Measurements from ENCODE around the gene GRM3.
"Not testable (repeated sequence)": the region's sequence is repeated elsewhere in the genome, so short reads cannot be mapped to it uniquely, and the experiment has no call there.

GRM3 gene

DNA sequence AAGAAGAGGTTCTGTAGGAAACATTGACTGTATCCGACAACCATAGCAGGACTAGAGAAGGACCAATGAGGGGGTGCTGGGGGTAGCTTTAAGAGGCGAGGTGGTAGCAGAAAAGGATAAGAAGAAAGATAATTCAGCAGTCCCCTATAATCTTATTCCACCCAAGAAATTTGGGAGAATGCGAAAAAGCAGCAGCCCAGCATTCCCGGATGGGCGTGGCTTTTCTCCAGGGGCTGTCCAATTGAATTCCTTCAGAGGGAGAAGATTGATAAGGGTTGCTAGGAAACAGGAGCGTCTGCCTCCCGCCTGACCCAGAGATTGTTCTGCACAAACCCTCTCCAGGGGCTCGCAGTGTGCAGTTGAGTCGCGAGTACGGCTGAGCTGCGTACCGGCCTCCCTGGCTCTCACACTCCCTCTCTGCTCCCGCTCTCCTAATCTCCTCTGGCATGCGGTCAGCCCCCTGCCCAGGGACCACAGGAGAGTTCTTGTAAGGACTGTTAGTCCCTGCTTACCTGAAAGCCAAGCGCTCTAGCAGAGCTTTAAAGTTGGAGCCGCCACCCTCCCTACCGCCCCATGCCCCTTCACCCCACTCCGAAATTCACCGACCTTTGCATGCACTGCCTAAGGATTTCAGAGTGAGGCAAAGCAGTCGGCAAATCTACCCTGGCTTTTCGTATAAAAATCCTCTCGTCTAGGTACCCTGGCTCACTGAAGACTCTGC lies at the start of gene GRM3:
TSS of gene GRM3 (plus strand) at position 349 of the 721 bp plus-strand sequence. CDS start 121,237 bp downstream, outside the sequence.
- DNase-seq, result no peak

DNA sequence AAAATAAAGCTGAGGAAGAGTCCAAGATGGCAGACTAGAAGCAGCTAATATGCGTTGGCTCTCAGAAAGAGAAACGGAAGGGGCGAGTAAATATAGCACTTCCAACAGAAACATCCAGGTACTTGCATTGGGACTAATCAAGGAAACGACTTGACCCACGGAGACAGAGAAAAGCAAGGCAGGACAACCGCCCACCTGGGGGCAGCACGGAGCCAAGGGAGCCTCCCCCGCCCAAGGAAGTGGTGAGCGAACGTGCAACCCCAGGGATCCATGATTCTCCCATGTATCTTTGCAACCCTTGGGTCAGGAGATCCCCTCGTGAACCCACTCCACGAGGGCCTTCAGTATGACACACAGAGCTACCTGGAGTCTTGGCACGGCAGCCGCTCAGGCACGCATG lies 45.4 kb upstream of the GRM3 start:
- DNase-seq, result no peak

DNA sequence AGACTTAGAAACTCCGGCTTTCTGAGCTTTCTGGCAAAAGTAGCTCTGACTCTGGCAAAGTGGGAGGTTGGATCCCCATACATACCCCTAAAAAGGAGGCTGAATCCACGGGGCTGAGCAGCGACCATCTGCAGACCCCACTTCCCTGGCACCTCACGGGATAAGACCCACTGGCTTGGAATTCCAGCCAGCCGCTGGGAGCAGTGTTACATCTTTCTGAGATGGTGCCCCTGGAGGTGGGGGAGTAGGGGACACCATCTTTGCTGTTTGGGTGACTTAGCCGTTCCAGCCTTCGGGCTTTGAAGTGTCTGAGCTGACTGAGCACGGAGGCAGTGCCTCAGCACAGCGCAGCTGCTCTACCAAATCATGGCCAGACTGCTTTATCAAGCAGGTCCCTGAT lies 45.0 kb upstream of the GRM3 start:
- no peak for DNase-seq

DNA sequence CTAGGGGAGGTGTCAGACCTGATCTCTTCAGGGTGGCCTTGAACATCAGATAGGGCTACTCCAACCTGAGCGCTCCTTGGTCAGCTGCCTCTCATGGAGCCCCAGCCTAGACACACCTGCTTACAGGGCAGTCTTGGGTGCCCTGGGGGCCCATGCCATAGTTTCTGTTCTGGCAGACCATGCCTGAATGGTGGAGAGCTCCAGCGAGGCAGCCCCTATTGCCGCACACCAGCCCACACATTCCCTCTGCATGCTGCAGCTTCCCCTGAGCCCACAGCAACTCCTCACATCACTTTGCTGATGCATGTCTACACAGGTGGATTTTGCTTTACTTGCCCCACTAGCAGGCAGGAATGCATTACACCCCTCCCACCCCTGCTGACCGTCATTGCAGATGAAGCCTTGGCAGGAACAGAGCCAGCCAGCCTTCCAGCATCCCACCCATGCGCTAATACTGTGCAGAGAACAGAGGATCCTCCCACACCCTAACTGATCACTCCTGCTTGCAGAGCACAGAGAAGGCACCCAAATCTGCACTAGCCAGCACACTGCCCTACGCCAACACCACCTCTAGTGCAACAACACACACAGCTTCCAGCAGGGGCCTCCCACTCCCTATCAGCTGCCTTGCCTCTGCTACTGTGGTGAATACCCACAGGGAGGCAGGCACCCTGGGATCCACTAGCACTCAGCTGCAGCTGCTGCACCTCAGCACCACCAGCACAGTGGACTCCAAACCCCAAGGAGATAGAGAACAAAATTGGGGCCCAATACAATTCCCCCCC lies 43.0 kb upstream of the GRM3 start:
- no peak for DNase-seq

DNA sequence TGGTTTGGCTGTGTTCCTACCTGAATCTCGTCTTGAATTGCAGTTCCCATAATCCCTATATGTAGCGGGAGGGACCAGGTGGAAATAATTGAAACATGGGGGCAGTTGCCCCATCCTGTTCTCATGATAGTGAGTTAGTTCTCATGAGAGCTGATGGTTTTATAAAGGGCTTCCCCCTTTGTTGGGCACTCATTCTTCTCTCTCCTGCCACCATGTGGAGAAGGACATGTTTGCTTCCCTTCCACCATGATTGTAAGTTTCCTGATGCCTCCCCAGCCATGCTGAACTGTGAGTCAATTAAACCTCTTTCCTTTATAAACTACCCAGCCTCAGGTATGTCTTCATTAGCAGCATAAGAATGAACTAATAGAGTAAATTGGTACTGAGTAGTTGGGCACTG lies 28.0 kb upstream of the GRM3 start:
- DNase-seq, result not testable (repeated sequence)

DNA sequence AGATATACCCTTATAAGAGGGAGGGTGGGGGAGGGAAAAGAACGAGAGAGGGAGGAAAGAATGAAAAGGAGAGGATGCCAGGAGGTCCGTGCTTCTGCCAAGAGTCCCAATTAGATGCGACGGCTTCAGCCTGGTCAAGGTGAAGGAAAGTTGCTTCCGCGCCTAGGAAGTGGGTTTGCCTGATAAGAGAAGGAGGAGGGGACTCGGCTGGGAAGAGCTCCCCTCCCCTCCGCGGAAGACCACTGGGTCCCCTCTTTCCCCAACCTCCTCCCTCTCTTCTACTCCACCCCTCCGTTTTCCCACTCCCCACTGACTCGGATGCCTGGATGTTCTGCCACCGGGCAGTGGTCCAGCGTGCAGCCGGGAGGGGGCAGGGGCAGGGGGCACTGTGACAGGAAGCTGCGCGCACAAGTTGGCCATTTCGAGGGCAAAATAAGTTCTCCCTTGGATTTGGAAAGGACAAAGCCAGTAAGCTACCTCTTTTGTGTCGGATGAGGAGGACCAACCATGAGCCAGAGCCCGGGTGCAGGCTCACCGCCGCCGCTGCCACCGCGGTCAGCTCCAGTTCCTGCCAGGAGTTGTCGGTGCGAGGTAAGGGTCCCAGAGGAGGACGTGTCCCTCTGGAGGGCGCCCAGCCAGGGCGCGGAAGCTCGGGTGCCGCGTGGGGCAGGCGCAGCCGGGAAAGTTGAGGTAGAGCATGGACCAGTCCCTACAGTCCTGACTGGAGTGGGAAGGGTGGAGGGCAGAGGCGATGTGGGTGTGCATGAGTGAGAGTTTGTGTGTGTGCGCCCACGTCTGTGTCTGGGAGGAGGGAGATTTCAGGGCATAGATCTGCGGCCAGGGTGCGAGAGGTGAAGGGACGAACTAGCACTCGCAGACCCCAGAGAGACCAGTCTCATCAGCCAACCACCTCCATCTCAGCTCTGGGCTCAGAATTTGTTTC lies 844 bp downstream of the GRM3 start:
- DNase-seq, result no peak

DNA sequence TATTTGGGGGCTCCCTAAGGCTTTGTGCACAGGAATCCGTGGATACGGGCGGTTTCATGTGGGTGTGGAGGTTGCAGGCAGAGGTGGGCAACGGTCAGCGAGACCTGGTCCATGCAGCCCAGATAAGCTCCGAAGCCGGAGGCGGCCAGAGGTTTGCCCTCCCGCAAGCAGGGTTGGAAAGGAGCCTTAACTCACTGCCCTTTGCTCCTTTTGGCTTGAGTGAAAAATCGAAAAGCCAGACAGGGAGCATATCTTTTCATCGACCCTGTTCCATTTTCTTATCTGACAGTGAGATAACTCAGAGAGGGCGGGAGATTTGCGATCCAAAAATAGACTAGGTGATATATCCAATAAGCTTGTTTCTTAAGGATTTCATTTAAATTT lies 1.5 kb downstream of the GRM3 start:
- no peak for DNase-seq

DNA sequence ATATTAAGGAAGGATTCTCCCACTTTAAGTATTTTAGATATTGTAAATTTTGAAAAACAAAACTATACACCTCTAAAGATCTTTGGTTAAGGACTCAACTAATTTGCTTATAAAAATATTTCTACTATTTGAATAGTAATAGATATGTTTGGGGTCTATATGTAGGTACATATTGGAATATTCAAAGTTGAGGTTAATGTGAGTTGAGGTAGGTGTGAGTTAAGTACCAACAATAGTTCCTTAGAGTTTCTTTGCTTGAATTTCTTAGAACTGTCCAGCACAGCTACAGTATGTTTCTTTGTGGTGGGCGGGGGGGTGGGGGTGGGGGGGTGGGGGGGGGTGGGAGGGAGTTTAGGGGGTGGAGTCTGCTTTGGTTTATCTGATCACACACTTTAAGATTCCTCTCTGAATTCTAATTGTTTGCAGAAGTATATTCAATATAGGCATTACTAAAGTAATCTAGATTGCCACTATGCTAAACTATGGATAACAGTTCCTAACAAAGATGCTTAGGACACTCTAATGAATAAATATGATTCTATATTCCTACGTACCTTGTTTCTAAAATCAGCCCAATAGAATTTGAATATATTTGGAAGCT lies 2.1 kb downstream of the GRM3 start:
- DNase-seq, result no peak

DNA sequence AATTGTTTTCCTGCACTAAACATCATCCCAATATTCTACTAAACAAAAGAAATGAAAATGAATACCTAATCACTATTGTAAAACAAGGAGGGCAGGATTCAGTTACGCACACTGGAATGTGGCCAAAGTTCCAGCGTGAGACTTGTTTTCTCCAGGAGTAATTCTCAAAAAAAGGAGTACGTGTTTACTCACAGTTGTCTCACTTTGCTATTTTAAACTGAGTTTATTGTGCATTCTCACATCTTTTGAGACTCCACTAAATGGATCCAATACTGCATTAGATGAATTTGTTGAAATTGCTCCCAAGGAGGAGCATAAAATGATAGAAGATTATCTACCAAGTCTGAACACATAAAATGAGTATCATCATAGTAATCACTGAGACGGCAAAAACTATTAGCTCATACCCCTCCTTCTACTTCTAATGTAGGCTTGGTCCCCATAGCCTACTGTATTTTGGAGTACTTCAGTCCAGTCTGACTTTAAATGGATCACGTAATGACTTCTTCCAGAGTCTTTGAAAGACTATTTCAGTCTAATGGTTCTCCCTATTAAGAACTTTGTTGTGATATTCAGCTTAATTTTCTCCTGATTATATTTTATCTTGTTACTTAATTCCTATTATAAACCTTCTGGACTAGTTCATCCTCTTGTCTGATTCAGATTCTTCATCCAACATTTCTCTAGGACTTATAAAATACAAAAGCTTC lies 3.8 kb downstream of the GRM3 start:
- DNase-seq, result no peak

DNA sequence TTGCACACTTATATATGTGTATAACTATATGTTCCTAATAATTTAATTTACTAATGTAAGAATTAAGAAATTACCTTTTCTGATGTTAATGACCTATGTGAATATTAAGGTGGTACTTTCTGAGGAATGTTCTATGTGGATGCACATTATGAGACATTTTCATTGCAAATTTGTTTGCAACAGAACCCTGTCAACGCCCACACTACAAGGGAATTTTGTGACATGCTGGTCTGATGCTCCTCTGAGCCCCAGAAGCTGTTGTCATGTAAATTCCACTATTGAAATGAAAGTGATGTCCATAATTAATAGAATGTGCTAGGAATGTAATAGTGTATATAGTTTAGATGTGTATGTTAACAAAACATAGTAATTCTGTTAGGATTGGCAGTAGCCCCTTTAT lies 4.5 kb downstream of the GRM3 start:
- DNase-seq, result no peak

DNA sequence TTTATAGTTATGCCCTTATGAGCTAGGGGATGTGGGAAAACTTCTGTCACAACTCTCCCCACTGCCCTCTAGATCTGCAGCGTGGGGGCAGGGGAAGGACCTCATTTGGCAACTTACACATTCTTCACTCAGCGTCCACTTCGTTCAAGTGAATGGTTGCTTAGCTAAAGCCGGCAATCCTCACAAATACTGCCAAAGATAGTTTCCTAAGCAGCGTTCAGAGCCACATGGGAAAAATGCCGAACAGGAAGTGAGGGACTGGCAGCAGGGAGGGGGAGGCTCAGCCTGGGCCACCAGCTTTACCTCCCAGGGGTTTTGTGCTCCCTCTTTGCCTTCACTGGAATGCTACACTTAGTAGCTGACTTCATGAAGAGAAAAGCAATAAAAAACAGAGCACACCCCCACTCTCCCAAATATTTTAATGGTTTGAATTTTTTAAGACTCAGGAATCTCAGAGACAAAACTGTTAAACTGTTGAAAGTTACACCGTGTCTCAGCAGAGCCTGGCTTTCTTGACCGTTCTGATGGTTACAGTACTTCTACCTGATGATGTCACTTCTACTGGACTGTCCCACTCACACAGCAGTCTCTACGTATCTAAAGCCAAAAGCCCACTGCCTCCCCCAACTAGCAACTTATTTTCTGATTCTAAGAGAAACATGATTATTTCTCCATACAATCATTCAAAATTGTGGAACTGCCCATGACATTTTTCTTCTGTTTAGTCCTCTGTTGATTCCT lies 10.4 kb downstream of the GRM3 start:
- DNase-seq, result no peak

DNA sequence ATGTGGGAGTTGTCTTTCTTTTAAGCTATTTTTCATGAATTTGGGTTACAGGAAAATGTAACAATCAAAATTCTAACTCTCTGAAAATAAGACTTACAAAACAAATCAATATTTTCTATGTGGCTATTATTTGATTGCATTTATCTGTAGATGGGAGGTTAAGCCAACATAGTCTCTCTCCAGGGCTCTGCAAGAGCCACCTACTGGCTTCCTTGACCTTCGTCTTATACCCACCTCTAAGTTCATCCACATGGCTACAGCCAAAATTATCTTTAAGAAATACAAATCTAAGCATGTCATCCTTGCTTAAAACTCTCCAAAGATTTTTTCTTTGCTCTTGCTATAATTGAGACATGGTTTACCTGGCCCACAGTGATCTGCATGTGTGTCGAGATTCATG lies 14.2 kb downstream of the GRM3 start:
- no peak for DNase-seq

DNA sequence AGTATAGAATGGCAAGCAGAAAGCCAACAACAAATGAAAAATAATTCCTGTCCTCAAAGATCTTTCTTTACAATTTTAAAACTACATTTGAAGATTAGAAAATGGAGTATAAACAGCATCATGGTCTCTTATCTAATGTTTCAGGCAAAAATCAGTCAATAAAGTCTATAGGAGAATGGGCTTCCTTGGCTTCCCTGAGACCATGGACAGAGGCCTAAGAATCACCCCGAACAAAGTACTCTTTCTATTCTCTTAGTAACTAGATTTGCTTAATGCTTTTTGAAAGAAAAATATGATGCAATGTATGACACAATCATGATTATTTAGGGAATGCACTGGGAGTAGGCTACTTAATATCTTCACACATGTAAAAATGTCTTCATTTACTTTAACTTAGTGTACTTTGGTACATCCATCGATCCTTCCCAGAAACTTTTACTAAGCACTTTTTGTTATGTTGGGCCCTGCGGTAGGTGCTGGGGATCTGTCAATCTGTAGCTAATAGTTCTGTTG lies 17.3 kb downstream of the GRM3 start:
- no peak for DNase-seq

DNA sequence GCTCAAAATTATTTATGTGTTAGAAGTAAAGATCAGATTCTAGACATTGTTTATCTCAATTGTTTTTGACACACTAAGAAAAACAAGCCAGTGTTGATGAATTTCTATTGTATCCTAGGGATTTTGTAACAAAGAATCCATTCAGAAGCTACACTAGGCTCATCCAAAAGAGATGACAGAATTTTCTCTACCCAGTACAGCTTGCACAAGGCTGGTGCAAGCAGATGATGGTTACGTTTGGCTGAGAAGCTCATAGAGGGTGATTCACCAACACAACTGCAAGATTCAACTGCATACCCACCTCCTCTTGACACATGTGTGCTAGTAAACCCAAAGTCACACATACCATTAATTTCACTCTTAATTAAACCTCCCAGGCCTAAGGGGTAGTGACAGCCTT lies 20.8 kb downstream of the GRM3 start:
- DNase-seq, result no peak

DNA sequence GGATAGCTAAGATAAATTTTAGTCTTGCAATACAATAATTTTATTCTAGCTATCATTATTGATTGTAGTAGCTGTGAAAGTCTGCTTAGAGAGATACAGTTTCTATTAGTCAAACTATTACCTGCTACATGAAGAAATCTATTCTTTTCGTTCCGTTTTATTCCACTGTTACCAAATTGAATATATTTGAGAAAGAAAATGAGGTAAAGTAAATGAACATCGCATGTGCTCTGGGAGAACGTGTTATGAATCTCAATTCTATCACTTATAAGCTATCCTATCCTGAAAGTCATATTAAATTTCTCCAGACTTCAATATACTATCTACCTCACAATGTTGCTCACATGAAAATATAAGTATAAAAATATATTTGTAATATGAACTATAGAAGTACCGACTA lies 21.3 kb downstream of the GRM3 start:
- no peak for DNase-seq

DNA sequence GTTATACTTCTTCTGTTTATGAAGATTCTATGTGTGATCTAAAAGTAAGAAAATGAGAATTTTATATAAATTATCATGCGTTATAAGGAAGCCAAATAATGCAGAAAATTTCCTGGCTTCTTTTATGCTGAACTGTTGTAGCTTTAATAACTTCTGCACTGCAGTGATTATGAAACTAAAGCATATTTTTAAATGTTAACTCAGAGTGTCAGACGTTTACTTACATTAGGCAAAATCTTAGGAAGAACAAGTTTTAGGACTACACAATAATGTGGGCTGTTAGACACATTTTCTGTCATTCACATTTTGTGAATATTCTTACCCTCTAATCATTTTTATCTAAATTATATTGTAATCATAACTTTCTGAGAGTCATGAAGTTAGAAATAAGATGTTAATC lies 22.0 kb downstream of the GRM3 start:
- no peak for DNase-seq

DNA sequence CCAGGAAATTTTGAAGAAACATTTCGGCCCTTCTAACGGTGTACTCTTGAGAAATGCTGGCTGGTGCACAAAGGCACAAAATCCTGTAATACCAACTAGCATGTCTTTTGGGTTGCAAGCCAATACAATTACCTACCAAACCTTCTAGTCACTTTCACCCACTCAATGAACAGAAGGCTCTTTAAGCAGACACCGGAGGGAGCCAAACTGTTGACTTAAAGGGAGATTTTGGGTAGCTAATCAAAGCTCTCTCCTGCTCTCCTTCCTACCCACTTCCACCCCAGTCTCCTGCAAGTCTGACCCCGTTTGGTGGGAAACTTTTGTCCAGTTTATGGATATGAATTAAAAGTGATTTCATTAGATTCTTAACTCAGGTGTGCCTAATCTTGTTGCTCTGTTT lies 24.0 kb downstream of the GRM3 start:
- no peak for DNase-seq

DNA sequence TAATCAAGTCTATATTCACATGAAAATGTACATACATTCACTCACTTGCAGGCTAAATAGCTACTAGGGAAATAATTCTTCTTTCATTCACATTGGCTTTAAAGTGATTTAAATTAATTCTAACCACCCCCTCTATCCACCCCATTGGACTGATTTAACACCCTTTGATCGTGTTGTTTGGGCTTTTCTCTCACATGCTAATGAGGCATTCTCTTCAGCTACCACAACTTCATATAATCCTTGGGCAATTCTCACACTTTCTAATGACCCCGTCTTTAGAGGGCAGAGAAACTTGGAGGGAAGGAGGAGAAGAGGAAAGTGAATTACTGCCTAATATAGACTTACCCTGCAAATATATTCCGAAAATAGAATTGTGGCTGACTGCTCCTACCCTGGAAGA lies 24.6 kb downstream of the GRM3 start:
- no peak for DNase-seq

DNA sequence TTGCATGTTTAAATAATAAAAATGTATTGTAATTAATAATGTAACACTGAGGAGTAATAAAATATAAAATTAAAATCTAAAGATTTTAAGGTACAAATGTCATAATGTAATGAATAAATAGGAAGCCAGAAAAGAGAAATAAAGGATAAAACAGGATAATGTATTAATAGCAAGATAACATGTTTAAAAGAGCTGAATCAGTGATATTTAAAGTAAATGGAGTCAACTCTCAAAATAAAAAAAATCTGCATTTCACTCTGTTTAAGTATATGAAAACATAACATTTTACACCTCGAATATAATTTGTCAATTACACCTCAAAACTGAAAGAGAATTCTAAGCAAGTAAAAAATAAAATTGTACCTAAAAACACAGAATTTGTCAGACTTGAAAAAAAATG lies 44.1 kb downstream of the GRM3 start:
- no peak for DNase-seq

DNA sequence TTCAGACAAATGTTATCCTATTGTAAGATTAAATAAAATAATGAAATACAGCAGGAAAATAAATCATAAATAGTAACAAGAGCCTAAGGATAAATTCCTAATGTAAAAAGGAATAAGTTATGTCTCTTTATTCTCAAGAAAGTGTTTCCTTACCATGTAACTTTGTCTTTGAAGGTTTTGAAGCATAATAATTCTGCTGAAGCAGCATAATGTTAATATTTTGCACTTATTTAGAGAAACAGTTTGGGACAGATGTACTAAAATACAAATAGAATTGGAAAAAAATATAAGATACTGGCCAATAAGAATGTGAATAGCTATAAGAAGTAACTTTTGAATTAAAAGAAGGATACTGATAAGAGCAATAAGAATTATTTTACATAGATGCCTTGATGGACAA lies 45.7 kb downstream of the GRM3 start:
- DNase-seq, result no peak

DNA sequence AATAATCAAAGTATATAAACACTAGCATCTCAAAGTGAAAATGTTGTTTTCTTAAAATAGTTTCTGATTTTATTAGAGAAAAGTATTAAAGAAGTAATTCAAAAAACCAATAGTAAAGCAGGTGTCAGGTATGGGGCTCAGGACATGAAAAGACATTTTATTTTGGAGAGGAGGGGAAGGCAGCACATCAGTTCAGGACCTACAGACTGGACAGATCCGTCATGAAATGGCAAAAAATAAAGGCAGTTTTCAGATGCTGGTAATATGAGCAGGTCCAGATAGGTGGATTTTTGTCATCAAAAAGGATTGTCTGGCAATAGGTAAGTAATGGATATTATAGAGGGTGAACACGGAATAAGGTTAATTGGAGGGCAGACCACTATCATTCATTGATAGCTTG lies 49.0 kb downstream of the GRM3 start:
- no peak for DNase-seq
